DOHH2 (cell line): ENCODE data around the gene IREB2.
A peak's percentile ranks its signal among the peaks of the same experiment; 100 is the strongest.

Experiments used
- H3F3A ChIP-seq: fragments of 200-600 bp; sonication (generic), shearing (Covaris generic); 2 replicates; pipeline ENCODE4 v1.6.0; 2016; ENCODE audit warnings: antibody characterized with exemption, mild to moderate bottlenecking; ENCODE audit not compliant: control insufficient read depth, insufficient read depth
- H3K27ac ChIP-seq: fragments of 200-600 bp; sonication (generic); 2 replicates; pipeline ENCODE4 v1.5.1; 2014; ENCODE audit warnings: low read depth, mild to moderate bottlenecking, low read length, moderate library complexity
- H3K27me3 ChIP-seq: fragments of 200-600 bp; sonication (generic); 2 replicates; pipeline ENCODE4 v1.6.1; 2014; ENCODE audit warnings: mild to moderate bottlenecking, low read length, mixed read lengths; ENCODE audit not compliant: control insufficient read depth
- H3K36me3 ChIP-seq: fragments of 200-600 bp; sonication (generic); 2 replicates; pipeline ENCODE4 v1.6.1; 2014; ENCODE audit warnings: mild to moderate bottlenecking, low read length, moderate library complexity, mixed read lengths; ENCODE audit not compliant: control insufficient read depth
- H3K4me1 ChIP-seq: fragments of 200-600 bp; sonication (generic); 2 replicates; pipeline ENCODE4 v1.6.1; 2014; ENCODE audit warnings: mild to moderate bottlenecking, low read length, mixed read lengths; ENCODE audit not compliant: control insufficient read depth
- H3K4me2 ChIP-seq: fragments of 200-600 bp; sonication (generic); 2 replicates; pipeline ENCODE4 v1.6.0; 2014; ENCODE audit warnings: mild to moderate bottlenecking, low read length, moderate library complexity
- H3K4me3 ChIP-seq: fragments of 200-600 bp; sonication (generic); 2 replicates; pipeline ENCODE4 v1.5.1; 2014; ENCODE audit warnings: mild to moderate bottlenecking, low read length, mixed read lengths
- H3K79me2 ChIP-seq: fragments of 200-600 bp; sonication (generic); 2 replicates; pipeline ENCODE4 v1.6.1; 2014; ENCODE audit warnings: mild to moderate bottlenecking, low read length, mixed read lengths; ENCODE audit not compliant: control insufficient read depth
- H3K9me2 ChIP-seq: fragments of 200-600 bp; sonication (generic); replicated peaks from 2 replicates; pipeline ENCODE4 v1.6.1; 2014; ENCODE audit warnings: mild to moderate bottlenecking, low read length, mixed read lengths; ENCODE audit not compliant: control insufficient read depth
- H3K9me3 ChIP-seq: fragments of 200-600 bp; sonication (generic); 2 replicates; pipeline ENCODE4 v1.6.1; 2014; ENCODE audit warnings: antibody characterized with exemption, low read length, mixed read lengths; ENCODE audit not compliant: control insufficient read depth, insufficient read depth
- H4K20me1 ChIP-seq: fragments of 200-600 bp; sonication (generic); 2 replicates; pipeline ENCODE4 v1.6.0; 2014; ENCODE audit warnings: low read depth, mild to moderate bottlenecking, antibody characterized with exemption, low read length, moderate library complexity; ENCODE audit not compliant: control insufficient read depth, insufficient read depth
- EZH2phosphoT487 ChIP-seq: fragments of 200-600 bp; sonication (generic); IDR thresholded peaks from 2 replicates; pipeline ENCODE4 v1.6.1; 2017; ENCODE audit warnings: borderline replicate concordance, mild to moderate bottlenecking, antibody characterized with exemption, low read length, moderate library complexity, mixed read lengths
- TF ChIP-seq, protein P1 (sequence below): fragments of 200-600 bp; sonication (generic); IDR thresholded peaks from one replicate; pipeline ENCODE4 v1.5.1; 2014; ENCODE audit warnings: antibody characterized with exemption, mild to moderate bottlenecking, low read depth, low read length; ENCODE audit not compliant: poor library complexity, severe bottlenecking

IREB2 gene, protein sequence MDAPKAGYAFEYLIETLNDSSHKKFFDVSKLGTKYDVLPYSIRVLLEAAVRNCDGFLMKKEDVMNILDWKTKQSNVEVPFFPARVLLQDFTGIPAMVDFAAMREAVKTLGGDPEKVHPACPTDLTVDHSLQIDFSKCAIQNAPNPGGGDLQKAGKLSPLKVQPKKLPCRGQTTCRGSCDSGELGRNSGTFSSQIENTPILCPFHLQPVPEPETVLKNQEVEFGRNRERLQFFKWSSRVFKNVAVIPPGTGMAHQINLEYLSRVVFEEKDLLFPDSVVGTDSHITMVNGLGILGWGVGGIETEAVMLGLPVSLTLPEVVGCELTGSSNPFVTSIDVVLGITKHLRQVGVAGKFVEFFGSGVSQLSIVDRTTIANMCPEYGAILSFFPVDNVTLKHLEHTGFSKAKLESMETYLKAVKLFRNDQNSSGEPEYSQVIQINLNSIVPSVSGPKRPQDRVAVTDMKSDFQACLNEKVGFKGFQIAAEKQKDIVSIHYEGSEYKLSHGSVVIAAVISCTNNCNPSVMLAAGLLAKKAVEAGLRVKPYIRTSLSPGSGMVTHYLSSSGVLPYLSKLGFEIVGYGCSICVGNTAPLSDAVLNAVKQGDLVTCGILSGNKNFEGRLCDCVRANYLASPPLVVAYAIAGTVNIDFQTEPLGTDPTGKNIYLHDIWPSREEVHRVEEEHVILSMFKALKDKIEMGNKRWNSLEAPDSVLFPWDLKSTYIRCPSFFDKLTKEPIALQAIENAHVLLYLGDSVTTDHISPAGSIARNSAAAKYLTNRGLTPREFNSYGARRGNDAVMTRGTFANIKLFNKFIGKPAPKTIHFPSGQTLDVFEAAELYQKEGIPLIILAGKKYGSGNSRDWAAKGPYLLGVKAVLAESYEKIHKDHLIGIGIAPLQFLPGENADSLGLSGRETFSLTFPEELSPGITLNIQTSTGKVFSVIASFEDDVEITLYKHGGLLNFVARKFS

DNA sequence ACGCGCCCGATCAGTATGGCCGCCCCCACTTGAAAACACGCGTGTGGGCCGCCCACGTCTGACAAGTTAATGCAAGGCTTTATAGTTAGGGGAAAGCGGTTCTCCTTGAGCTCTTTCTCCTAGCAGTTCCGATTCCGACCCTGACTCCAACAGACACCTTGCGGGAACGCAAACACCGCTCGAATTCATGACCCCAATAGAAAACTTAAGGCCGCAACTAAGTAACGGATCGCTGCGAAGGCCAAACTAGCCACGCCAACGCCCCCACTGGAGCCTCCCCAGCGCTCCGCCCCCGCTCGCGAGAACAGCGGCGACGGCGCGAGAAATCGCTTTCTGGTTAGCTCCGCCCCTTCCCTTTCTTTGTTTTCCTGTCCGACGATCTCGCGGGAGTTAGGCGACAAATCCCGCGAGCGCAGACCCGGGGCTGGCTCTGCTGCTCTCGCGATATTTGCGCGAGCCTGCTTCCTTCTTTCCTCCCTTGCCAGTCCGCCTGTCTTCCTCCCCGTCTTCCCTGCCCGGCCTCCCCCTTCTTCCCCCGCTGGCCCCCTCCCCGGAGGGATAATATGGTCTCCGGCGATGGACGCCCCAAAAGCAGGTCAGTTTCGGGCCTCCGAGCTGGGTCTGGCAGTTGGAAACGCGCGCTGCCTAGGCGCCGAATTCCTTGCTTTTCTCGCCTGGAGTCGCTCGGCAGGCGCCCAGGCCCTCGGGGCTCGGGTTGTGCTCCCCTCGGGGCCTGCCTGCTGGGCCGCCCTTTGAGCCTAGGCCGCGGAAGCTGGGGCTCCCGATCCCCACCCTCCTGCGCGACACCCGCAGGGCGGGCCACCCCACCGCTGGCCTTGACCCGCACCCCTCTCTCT is at the start of gene IREB2:
IREB2 (plus strand) TSS at position 455 of the 857 bp plus-strand sequence; CDS start at position 577, 122 bp downstream.
- H3K4me1 ChIP-seq = peaks cover 34% of the 10 kb centered on the region
- H3F3A ChIP-seq = no peaks in the 10 kb centered on the region
- peaks cover 9% of the 10 kb centered on the region; the same call in 1 of the 2 replicates for H4K20me1 ChIP-seq
- peak within 1 kb of the TSS; percentile 65 for H3K27ac ChIP-seq
- no peaks in the 10 kb centered on the region for H3K9me3 ChIP-seq
- H3K4me2 ChIP-seq = peak within 1 kb of the TSS; percentile 92
- TF ChIP-seq, protein P1, sequence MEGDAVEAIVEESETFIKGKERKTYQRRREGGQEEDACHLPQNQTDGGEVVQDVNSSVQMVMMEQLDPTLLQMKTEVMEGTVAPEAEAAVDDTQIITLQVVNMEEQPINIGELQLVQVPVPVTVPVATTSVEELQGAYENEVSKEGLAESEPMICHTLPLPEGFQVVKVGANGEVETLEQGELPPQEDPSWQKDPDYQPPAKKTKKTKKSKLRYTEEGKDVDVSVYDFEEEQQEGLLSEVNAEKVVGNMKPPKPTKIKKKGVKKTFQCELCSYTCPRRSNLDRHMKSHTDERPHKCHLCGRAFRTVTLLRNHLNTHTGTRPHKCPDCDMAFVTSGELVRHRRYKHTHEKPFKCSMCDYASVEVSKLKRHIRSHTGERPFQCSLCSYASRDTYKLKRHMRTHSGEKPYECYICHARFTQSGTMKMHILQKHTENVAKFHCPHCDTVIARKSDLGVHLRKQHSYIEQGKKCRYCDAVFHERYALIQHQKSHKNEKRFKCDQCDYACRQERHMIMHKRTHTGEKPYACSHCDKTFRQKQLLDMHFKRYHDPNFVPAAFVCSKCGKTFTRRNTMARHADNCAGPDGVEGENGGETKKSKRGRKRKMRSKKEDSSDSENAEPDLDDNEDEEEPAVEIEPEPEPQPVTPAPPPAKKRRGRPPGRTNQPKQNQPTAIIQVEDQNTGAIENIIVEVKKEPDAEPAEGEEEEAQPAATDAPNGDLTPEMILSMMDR = no peak
- TF ChIP-seq EZH2phosphoT487 = no peak
- H3K4me3 ChIP-seq = peak within 1 kb of the TSS; percentile 95
- peaks cover 45% of the 10 kb centered on the region for H3K36me3 ChIP-seq
- H3K27me3 ChIP-seq = no peaks in the 10 kb centered on the region
- no peaks in the 10 kb centered on the region for H3K9me2 ChIP-seq
- H3K79me2 ChIP-seq = peaks cover 55% of the 10 kb centered on the region

DNA sequence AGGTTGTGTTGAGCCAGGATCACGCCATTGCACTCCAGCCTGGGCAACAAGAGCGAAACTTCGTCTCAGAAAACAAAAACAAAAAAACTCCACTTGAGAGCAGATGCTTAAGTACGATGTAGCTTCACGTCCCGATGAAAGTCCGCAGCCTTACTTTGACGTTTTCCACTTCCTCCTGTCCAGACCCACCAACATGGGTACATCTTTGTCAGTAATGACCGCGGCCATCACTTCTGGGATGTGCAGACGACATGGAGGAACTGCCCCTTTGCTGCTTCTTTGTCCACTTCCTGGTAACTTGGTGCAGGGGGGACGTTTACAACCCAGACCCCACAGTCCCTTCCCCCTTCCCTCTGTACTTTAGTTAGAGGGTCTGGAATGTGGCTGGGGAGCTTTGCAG is 49.2 kb upstream of the IREB2 start:
- H3K36me3 ChIP-seq = no peaks in the 10 kb centered on the region
- H3K9me3 ChIP-seq = no peaks in the 10 kb centered on the region
- H4K20me1 ChIP-seq = no peaks in the 10 kb centered on the region
- H3K27ac ChIP-seq = no peak overlapping the region
- H3K9me2 ChIP-seq = no peaks in the 10 kb centered on the region
- no peaks in the 10 kb centered on the region for H3K79me2 ChIP-seq
- peaks cover 13% of the 10 kb centered on the region for H3K27me3 ChIP-seq
- TF ChIP-seq EZH2phosphoT487 = no peak
- TF ChIP-seq, protein P1 = no peak
- H3F3A ChIP-seq = no peaks in the 10 kb centered on the region
- H3K4me2 ChIP-seq = no peak overlapping the region
- H3K4me1 ChIP-seq = no peaks in the 10 kb centered on the region
- no peak overlapping the region for H3K4me3 ChIP-seq

DNA sequence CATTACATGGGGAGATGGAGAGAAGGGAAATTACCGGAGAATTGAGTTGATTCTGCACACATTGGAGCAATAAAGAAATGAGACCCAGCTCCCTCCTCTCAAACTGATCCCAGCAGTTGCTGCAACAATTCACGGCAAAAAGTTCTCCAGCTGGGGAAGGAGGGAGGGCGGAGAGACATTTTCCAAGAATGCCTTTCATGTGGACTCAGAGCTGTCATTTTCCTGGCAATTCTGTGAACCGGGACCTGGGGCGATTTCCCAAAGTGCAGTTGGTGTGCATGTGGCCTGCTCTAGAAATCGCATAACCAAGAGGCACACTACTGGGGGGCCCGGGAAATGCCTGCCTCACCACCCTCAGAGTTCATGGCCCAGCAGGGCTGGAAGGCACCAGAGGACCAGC is 48.7 kb upstream of the IREB2 start:
- Histone ChIP-seq H3K4me1 (no peaks in the 10 kb centered on the region), H3K36me3 (no peaks in the 10 kb centered on the region), H3F3A (no peaks in the 10 kb centered on the region), H3K27ac (no peak overlapping the region), H3K4me2 (no peak overlapping the region), H3K27me3 (peaks cover 11% of the 10 kb centered on the region), H3K79me2 (no peaks in the 10 kb centered on the region), H3K9me3 (no peaks in the 10 kb centered on the region), H3K4me3 (no peak overlapping the region), H4K20me1 (no peaks in the 10 kb centered on the region), H3K9me2 (no peaks in the 10 kb centered on the region)
- no peak for TF ChIP-seq EZH2phosphoT487
- TF ChIP-seq, protein P1 = no peak
